ENCODE results near the gene PRKCZ. TPM values are rescaled to one million over a fixed set of nuclear protein-coding genes. Genes with fewer than 3 reads are reported as not detected.
A peak's percentile ranks its signal among the peaks of the same experiment; 100 is the strongest.
"Not testable (repeated sequence)": the region's sequence is repeated elsewhere in the genome, so short reads cannot be mapped to it uniquely, and the experiment has no call there.

The PRKCZ gene
- total RNA-seq, 2 donors from 2014 or later, result 11.8 to 22.4 TPM

- H3K9me3 Mint-ChIP-seq, result no peaks in the 10 kb centered on the region
- ATAC-seq (no peak), DNase-seq (ENCODE audit: low spot score in 2 of 2) (no peak)
- no peak overlapping the region for H3K27ac Mint-ChIP-seq
- H3K36me3 Mint-ChIP-seq, result no peaks in the 10 kb centered on the region
Measured at GRCh38 chr1:2107586-2108212, 57.5 kb downstream of the PRKCZ start.

- DNase-seq (ENCODE audit: low spot score in 2 of 2), result no peak
- no peak for ATAC-seq
- Mint-ChIP-seq H3K9me3 (no peaks in the 10 kb centered on the region), H3K36me3 (no peaks in the 10 kb centered on the region), H3K27ac (no peak overlapping the region)
Measured at GRCh38 chr1:2108213-2108876, 58.1 kb downstream of the PRKCZ start.

- no peaks in the 10 kb centered on the region for H3K36me3 Mint-ChIP-seq
- ATAC-seq, result no peak
Measured at GRCh38 chr1:2108877-2109580, 58.8 kb downstream of the PRKCZ start.

GRCh38 chr1:2109581-2110021 lies 59.4 kb downstream of the PRKCZ start:
- no peak for ATAC-seq
- no peak for DNase-seq (ENCODE audit: low spot score in 2 of 2)
- Mint-ChIP-seq H3K9me3 (no peaks in the 10 kb centered on the region), H3K36me3 (no peaks in the 10 kb centered on the region), H3K27ac (peak overlapping the region in 1 of 2 donors; percentile 57)

More at GRCh38 chr1:2108877-2109580, 58.8 kb downstream of the PRKCZ start:
- Mint-ChIP-seq H3K9me3 (no peaks in the 10 kb centered on the region), H3K27ac (peak overlapping the region in 1 of 2 donors; percentile 57)
- DNase-seq (ENCODE audit: low spot score in 2 of 2), result no peak

GRCh38 chr1:2110191-2110737 lies 60.1 kb downstream of the PRKCZ start:
- ATAC-seq (no peak), DNase-seq (ENCODE audit: low spot score in 2 of 2) (no peak)
- Mint-ChIP-seq H3K27ac (no peak overlapping the region), H3K36me3 (no peaks in the 10 kb centered on the region), H3K9me3 (no peaks in the 10 kb centered on the region)

GRCh38 chr1:2110738-2111673 lies 60.8 kb downstream of the PRKCZ start:
- ATAC-seq (no peak), DNase-seq (ENCODE audit: low spot score in 2 of 2) (no peak)
- Mint-ChIP-seq H3K27ac (no peak overlapping the region), H3K9me3 (no peaks in the 10 kb centered on the region), H3K36me3 (no peaks in the 10 kb centered on the region)

- ATAC-seq (no peak), DNase-seq (ENCODE audit: low spot score in 2 of 2) (no peak)
- Mint-ChIP-seq H3K27ac (no peak overlapping the region), H3K9me3 (no peaks in the 10 kb centered on the region), H3K36me3 (no peaks in the 10 kb centered on the region)
Measured at GRCh38 chr1:2111674-2112035, 61.4 kb downstream of the PRKCZ start.

- no peak for ATAC-seq
- no peak overlapping the region for H3K27ac Mint-ChIP-seq
- no peaks in the 10 kb centered on the region for H3K9me3 Mint-ChIP-seq
- DNase-seq (ENCODE audit: low spot score in 2 of 2), result no peak
- H3K36me3 Mint-ChIP-seq, result no peaks in the 10 kb centered on the region
Measured at GRCh38 chr1:2112280-2112701, 62.1 kb downstream of the PRKCZ start.

GRCh38 chr1:2113620-2114135 lies 63.5 kb downstream of the PRKCZ start:
- Mint-ChIP-seq H3K36me3 (no peaks in the 10 kb centered on the region), H3K27ac (no peak overlapping the region), H3K9me3 (no peaks in the 10 kb centered on the region)
- ATAC-seq, result no peak
- DNase-seq (ENCODE audit: low spot score in 2 of 2), result no peak

GRCh38 chr1:2114635-2115007 lies 64.4 kb downstream of the PRKCZ start:
- H3K9me3 Mint-ChIP-seq; H3K36me3 Mint-ChIP-seq; H3K27ac Mint-ChIP-seq; ATAC-seq; DNase-seq (ENCODE audit: low spot score in 2 of 2): not testable (repeated sequence)

GRCh38 chr1:2115008-2115641 lies 64.9 kb downstream of the PRKCZ start:
- H3K27ac Mint-ChIP-seq, result no peak overlapping the region
- DNase-seq (ENCODE audit: low spot score in 2 of 2) (no peak), ATAC-seq (no peak)
- H3K9me3 Mint-ChIP-seq, result no peaks in the 10 kb centered on the region
- H3K36me3 Mint-ChIP-seq, result peaks cover 0 to 8% of the 10 kb centered on the region in 2 donors

- ATAC-seq (no peak), DNase-seq (ENCODE audit: low spot score in 2 of 2) (no peak)
- Mint-ChIP-seq H3K36me3 (peaks cover 0 to 8% of the 10 kb centered on the region in 2 donors), H3K27ac (no peak overlapping the region), H3K9me3 (no peaks in the 10 kb centered on the region)
Measured at GRCh38 chr1:2115702-2116341, 65.6 kb downstream of the PRKCZ start.

- Mint-ChIP-seq H3K27ac (no peak overlapping the region), H3K9me3 (peaks cover 0 to 5% of the 10 kb centered on the region in 2 donors), H3K36me3 (peaks cover 0 to 8% of the 10 kb centered on the region in 2 donors)
- DNase-seq (ENCODE audit: low spot score in 2 of 2), result no peak
- no peak for ATAC-seq
Measured at GRCh38 chr1:2119886-2120285, 69.7 kb downstream of the PRKCZ start.

- DNase-seq (ENCODE audit: low spot score in 2 of 2) (no peak), ATAC-seq (no peak)
- Mint-ChIP-seq H3K36me3 (peaks cover 0 to 8% of the 10 kb centered on the region in 2 donors), H3K9me3 (peaks cover 0 to 5% of the 10 kb centered on the region in 2 donors), H3K27ac (peak overlapping the region in 1 of 2 donors; percentile 12)
Measured at GRCh38 chr1:2121101-2121691, 71.0 kb downstream of the PRKCZ start.

GRCh38 chr1:2121794-2122193 lies 71.6 kb downstream of the PRKCZ start:
- ATAC-seq; H3K9me3 Mint-ChIP-seq; H3K36me3 Mint-ChIP-seq; DNase-seq (ENCODE audit: low spot score in 2 of 2): not testable (repeated sequence)
- H3K27ac Mint-ChIP-seq, result peak overlapping the region in 1 of 2 donors; percentile 12
